Measurements from ENCODE around the gene OMG.
"Not testable (repeated sequence)": the region's sequence is repeated elsewhere in the genome, so short reads cannot be mapped to it uniquely, and the experiment has no call there.

The OMG gene

DNA sequence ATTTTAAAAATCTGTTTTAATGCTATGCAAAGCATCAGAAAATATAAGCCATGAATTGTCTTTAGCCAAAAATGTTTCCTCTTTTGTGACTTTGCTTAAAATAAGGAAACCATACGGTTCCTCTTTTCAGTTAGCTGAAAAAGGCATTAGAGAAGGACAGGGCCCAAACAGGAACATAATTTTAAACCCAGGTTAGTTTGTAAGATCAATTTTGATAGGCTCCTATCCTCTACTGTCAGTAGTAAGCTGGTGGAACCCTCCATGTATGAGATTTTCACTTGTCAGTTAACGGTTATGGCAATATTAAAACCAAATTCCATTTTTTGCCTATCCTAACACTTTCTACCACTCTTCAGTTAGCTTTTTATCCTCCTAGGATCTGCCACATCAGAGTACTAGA, 12.5 kb upstream of the OMG start:
- intact Hi-C loops (cut with DNase I): no loop called here
- no peak for DNase-seq

DNA sequence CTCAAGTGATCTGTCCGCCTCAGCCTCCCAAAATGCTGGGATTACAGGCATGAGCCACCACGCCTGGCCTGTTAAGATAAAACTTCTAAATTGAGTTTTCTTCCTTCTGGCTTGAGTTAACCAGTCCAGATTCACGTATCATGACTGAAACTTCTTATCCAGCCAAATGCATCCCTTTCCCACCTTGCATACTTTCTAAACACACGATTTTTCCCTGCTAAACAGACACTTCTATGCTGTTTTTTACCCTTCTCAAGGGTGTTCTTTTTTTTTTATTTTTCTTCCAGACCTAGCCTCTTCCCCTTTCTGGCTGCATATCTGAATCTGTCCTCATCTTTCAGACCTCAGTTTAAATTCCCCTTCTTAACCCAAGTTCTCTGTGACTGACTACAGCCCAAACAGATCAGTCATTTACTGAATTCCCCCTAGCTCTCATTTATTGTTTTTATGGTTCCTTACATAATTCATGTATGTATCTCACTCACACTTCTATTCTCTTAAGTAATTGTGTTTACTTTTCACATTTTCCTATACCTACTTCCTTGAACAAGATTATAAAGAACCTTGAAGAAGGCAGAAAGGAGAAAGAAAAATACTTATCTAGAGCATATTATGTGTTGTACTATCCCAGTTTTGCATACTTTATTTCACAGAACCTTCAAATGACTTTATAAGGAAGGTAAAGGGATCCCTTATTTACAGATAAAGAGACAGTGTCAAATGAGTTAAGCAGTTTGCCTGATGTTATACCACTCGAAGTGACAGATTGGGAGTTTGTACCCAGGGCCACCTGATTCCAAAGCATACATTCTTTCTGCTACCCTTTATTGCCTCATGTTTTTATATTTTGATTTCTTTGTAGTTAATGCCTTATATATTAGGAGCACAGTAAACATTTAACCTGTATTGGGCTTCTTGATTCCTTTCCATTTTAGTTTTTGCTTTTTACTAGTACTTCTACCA, 11.6 kb upstream of the OMG start:
- intact Hi-C loops (cut with DNase I): no loop called here
- no peak for DNase-seq

DNA sequence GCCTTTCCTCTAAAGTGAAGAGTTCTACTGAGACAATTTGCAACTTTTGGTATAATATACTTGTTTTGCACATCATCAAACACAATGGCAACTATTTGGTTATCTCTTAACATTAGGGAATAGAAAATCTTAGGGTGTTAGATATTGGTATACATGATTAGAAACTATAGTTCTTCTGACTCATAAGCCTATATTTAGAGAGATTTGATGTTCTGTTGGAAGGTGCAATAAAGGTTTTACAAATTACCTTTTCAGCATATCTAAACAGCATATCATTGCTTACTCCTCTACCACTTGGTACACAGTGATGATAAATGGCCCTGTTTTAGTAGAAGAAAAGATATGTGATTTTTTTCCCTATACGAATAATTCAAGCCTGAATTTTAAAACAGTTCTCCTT, 10.6 kb upstream of the OMG start:
- intact Hi-C loops (cut with DNase I): no loop called here
- DNase-seq: no peak

DNA sequence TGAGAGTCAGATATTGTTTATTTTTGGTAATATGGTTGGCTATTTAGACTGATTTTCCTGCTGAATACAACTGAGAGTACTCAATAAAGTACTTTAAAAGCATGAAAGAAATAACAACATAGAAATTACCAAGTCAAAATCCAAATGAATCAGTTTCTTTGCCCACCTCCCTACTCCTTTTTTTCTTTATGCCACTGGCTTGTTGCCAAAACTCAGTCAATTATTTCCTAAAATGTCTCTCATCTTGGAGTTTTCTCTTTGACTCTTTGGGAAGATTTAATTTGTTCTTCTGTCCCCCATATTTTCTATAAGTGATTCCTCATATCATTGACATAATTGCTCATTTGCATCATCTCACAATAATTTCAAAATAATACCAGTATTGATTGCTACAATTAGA, 2.6 kb upstream of the OMG start:
- intact Hi-C loops (cut with DNase I): no loop called here
- DNase-seq: no peak

DNA sequence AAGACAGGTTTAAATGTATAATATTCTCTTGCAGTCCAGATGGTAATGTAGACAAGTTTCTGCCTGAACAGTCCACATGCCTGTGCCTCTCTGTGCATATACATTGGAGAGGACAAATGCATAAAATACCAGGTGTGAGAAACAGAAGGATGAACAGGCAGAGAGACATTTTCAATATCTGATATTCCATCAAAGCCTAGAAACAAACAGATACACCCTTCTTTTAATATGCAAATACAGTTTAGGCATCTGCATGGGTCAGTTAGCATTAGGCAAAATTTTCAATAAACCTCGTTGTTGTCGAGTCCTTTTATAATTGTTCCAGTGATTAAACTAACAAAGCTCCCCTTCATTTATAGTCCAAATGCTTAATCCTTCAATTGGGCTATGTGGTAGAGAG, 897 bp downstream of the OMG start:
- no peak for DNase-seq
- intact Hi-C loops (cut with DNase I): no loop called here

DNA sequence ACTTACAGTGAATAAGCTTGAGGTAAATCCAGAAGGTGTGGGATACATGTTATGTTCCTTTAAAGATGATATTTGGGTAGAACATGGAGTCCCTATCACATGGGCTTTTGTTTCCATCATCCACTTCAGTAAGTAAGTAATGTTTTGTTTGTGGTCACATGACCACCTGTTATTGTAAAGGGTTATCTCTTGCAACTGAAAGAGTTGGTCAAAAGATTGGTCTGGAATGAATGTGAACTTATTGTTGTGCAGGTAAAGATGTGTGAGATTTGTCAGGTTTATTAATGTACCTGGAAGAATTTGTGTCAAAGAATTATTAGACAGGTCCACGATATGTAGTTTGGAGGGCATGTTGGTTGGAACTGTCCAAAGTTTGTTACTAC, 1.6 kb downstream of the OMG start:
- intact Hi-C loops (cut with DNase I): no loop called here
- DNase-seq: no peak

DNA sequence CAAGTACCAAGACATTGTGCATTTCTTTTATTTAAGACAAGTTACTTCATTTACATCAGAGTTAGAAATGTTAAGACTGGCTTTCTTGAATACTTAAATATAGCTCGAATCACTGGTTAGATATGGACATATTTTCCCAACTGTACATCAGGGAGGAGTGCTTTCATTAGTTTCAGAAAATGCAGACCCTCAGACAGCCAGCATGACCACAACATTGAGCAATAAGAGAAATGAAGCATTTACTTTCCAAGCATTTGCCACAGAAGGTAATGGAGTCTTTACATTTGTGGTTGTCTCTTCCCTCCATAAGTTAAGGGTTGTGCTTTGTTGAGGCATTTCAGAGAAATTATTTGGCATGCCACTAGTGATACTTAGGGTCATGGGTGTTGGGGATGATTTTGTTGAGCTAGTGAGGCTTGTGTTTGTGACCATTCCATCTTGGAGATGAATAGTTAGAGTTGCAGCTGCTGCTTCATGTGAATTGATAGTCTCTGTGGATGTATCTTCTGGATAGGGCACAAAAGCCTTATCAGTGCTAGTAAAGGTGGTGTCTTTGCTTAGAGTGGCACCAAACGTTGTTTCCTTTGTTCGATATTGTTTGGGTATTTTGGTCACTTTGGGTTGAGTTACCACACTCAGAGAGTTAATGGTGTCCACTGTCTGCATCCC, 2.1 kb downstream of the OMG start:
- no peak for DNase-seq
- intact Hi-C loops (cut with DNase I): no loop called here

DNA sequence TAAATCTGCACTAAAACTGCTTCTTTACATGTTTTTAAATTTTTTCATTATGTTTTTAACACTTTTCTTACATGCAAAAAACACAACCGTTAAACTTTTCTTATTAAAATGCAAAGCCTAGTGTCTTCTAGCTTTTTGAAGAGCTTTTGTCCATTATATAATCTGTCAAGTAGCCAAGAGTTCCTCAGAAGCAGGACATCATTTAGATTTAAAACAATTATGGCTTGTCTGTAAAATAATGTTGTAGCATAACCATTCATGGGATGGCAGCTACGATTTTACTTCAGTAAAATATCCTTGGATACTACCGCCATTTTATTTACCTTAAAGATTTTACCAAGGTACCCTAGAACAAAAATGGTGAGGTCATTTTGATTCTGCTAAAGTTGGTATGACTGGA, 2.8 kb downstream of the OMG start:
- DNase-seq: no peak
- intact Hi-C loops (cut with DNase I): no loop called here

- intact Hi-C loops (cut with DNase I): no loop called here
- no peak for DNase-seq
Measured at GRCh38 chr17:31293581-31293980, 3.5 kb downstream of the OMG start.

DNA sequence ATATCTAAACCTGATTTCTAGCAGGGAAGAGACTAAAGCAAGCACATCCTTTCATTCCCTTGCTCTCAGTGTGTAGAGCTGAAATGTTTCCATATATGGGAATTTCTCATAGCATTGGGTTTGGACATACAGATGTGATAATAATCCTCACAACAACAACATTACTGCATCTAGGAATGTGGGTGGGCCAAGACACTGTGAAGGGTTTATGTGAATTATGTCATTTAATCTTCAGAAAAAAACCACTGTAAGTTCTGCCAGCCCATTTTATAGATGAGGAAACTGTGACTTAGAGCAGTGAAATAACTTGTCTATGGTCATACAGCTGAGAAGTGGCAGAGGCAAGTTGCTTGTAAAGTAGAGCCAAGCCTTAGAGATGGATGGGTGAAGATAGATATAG, 5.2 kb downstream of the OMG start:
- DNase-seq: no peak
- intact Hi-C loops (cut with DNase I): no loop called here

DNA sequence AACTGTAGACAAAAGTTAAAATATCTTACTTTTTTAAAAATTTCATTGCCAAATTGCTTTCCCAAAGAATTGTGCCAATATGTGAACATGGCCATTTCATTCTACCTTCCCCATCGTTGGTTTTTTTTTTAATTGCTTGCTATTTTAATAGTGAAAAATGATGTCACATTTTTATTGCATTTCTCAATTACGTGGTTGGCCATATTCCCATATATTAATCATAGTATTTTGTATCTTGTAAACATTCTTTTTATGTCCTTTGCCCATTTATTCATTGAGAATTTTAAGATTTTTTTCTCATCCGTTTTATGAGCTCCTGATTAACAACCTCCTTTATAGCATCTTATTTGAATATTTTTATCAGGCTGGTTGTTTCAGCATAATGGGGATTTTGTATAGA, 7.2 kb downstream of the OMG start:
- DNase-seq: no peak
- intact Hi-C loops (cut with DNase I): no loop called here

- DNase-seq; intact Hi-C loops (cut with DNase I): not testable (repeated sequence)
Measured at GRCh38 chr17:31287932-31288331, 9.1 kb downstream of the OMG start.

DNA sequence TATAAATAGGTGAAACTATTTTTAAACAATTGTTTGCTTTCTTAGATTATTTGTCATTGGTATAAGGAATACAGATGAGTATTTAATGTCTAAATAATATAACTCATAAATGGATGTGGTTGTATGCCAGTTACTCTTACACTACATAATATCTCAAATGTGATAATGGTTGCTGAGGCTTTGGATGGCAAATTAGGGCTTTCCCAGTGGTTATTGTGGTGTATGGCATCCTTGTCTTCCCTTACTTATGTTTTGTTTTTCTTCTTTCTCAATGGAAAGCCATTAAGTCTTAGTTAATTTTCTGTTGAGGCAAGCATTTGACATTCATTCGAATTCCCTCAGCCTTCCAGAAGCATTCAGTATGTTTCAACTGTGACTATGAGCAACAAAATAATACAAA, 10.5 kb downstream of the OMG start:
- intact Hi-C loops (cut with DNase I): no loop called here
- DNase-seq: no peak

- intact Hi-C loops (cut with DNase I): no loop called here
- no peak for DNase-seq
Measured at GRCh38 chr17:31283841-31284240, 13.2 kb downstream of the OMG start.

- DNase-seq: no peak
- intact Hi-C loops (cut with DNase I): no loop called here
Measured at GRCh38 chr17:31281061-31281460, 16.0 kb downstream of the OMG start.

GRCh38 chr17:31279401-31279800, 17.6 kb downstream of the OMG start:
- intact Hi-C loops (cut with DNase I): no loop called here
- DNase-seq: no peak

GRCh38 chr17:31275116-31275515, 21.9 kb downstream of the OMG start:
- intact Hi-C loops (cut with DNase I): no loop called here

DNA sequence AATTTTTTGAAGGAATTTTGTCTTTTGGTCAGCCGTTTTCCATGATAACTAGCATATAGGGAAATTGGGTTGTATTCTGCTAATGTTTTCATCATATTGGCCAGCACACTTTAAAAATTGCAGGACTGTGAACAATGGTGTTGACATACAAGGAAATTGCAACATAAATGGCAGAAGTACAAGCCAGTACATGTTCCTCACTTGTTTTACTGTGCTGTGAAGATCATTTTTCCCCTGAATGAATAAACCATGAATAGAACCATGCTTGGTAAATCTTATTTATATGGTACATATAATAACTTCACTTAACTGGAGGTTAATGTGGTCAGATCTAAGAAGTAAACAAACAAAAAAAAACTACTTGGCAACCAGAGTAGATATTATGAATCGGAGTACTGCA, 22.8 kb downstream of the OMG start:
- intact Hi-C loops (cut with DNase I): no loop called here
- no peak for DNase-seq

More at GRCh38 chr17:31275116-31275515, 21.9 kb downstream of the OMG start:
- DNase-seq: no peak

- intact Hi-C loops (cut with DNase I): no loop called here
- no peak for DNase-seq
Measured at GRCh38 chr17:31273516-31273915, 23.5 kb downstream of the OMG start.

DNA sequence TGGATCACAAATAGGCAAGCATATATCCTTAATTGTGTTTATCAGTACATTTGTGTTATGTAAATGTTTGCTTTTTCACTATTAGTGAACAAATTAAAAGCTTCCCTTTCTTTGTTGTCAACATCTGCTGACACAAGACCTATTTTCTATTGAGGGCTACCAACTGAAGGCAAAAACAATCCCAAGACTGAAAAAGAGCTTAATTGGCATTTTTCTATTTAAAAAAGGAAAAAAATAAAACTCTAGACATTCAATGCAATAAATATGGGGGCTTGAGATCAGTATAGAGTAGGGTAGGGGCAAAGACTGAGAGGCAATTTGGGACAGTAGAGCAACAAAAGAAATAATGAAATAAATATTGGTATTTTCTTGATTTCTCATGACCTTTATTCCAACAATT, 24.2 kb downstream of the OMG start:
- intact Hi-C loops (cut with DNase I): no loop called here

GRCh38 chr17:31272236-31272635, 24.8 kb downstream of the OMG start:
- no peak for DNase-seq
- intact Hi-C loops (cut with DNase I): no loop called here

More for the DNA sequence above, 24.2 kb downstream of the OMG start:
- no peak for DNase-seq

- no peak for DNase-seq
- intact Hi-C loops (cut with DNase I): no loop called here
Measured at GRCh38 chr17:31269578-31269983, 27.5 kb downstream of the OMG start.
